GM12878 (cell line): ENCODE results near the gene HOXD10.

Source experiments
- BCL11A ChIP-seq: IDR thresholded peaks from 2 replicates; pipeline ENCODE4 v1.6.1; 2011; ENCODE audit warnings: low read depth, low read length
- CTCF ChIP-seq, 3 experiments: IDR thresholded peaks in 2 of 3; conservative IDR thresholded peaks in 1 of 3; 2 replicates each; pipeline ENCODE4 v1.5.1; 2011; ENCODE audit warnings: low read depth in 3 of 3, low read length in 3 of 3, mild to moderate bottlenecking in 3 of 3, control low read depth in 2 of 3, moderate library complexity in 2 of 3, inconsistent platforms in 1 of 3, mixed read lengths in 1 of 3; ENCODE audit not compliant: control insufficient read depth in 2 of 3, insufficient read depth in 1 of 3; ENCODE audit errors: extremely low read depth in 1 of 3
- MYB ChIP-seq: fragments of 150-350 bp; IDR thresholded peaks from 2 replicates; pipeline ENCODE4 v1.6.1; 2014; ENCODE audit warnings: mild to moderate bottlenecking, low read depth, low read length, borderline replicate concordance
- POLR2A ChIP-seq: IDR thresholded peaks from 2 replicates; pipeline ENCODE4 v1.6.1; 2011; ENCODE audit warnings: low read depth, mild to moderate bottlenecking, low read length
- RCOR1 ChIP-seq: conservative IDR thresholded peaks from 2 replicates; pipeline ENCODE4 v1.6.1; 2012; ENCODE audit warnings: low read depth, low read length, improper control_type of control experiment

- TF ChIP-seq POLR2A (no peak), MYB (no peak), BCL11A (no peak), CTCF (IDR thresholded peaks at IDR 0.05 in 2 of 3, conservative IDR thresholded peaks at IDR 0.05 in 1 of 3; ENCODE audit: control insufficient read depth in 2 of 3, extremely low read depth in 1 of 3, insufficient read depth in 1 of 3, low read depth in 3 of 3, low read length in 3 of 3) (no peak), RCOR1 (no peak)
Observed at GRCh38 chr2:176095421-176095820, 21.2 kb upstream of the HOXD10 start.
